Hippocampal formation (tissue), 2 donors: ENCODE data around the gene CCL2.

ENCODE experiments used
- DNase-seq, 2 donors: peaks; one replicate each; lab custom pipeline; 2025; lab: John Stamatoyannopoulos, UW

CCL2 gene

DNA sequence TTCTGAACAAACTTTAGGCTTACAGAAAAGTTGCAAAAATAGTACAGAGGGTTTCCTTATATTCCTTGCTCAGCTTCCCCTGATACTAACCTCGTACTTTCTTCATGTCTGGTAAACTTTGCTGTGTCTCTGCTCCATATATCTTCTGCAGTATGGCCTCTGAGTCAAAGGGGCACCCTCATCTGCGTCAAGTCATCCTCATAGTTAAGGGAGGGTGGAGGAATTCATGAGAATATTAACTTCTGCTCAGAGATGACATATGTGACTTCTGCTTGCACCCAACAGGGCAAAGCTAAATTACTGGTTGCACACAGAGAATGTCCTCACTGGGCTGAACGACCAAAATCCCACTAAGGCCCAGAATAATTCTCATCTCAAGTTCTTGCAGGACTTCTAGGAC lies 10.6 kb downstream of the CCL2 start:
- DNase-seq = no peak

DNA sequence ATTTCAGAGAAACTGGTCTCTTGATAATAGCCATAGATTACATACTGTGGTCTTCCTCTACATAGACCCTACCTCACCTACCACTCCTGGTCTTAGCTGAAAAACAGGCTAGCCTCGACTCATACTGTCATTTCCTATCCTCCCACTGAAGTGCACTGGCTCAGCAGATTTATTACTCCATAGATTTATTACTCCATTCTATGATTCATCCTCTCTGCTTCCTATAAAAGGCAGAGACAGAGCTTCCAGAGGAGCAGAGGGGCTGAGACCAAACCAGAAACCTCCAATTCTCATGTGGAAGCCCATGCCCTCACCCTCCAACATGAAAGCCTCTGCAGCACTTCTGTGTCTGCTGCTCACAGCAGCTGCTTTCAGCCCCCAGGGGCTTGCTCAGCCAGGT lies 14.9 kb downstream of the CCL2 start, which contains the start of gene CCL7:
Gene CCL7, plus strand, starts transcription at position 253 of the 400 bp plus-strand sequence. Its CDS starts 70 bp downstream, at position 323.
- DNase-seq = no peak

DNA sequence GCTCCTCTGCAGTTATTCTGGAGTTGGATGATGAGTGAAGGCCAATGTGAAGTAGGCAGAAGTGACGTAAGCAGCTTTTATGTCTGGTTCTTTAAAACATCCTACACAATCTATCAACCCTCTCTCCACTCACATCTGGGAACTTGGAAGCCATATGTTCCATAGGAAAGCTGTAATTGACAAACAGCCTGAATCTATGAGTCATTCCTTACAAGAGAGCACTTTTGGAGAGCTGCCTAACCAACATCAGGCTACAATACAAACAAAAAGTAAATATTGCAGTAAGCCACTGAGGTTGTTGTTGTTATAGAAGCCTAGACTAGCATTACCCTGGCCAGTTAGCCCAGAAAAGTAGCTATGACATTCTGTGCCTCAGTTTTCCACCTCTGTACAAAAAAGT lies 20.8 kb downstream of the CCL2 start:
- no peak for DNase-seq

DNA sequence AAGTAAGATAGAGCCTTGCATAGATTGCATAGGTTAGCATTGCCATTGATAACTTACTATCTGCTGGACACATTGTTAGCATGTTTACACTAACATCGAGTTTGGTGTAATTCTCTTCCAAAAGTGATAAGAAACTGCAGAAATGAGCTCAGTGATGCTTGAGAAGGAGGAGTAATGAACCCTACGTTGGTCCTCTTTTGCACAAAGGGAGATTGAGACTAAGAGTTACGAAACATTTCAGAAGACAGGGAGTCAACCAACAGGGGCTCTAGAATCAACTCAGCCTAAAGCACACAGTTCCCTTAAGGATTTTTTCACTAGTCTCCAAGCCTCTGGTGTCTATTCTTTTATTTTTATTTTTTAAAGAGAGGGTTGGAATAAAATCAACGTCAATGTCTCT lies 21.7 kb downstream of the CCL2 start:
- no peak for DNase-seq

DNA sequence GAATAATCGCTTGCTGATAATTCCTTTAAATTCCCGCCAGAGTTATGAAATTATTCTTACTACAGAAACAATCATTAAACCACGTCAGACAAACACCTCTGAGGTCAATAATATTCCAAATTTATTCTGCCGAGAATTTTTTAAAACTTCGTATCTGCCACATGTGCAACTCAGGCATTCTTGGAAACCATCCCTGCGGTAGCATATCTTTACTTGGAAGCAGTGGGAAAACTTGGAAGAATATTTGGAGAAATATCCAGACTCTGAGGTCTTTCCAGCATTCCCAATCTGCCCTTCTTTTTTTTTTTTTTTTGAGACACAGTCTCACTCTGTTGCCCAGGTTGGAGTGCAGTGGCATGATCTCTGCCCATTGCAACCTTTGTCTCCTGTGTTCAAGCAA lies 28.5 kb downstream of the CCL2 start:
- no peak for DNase-seq

DNA sequence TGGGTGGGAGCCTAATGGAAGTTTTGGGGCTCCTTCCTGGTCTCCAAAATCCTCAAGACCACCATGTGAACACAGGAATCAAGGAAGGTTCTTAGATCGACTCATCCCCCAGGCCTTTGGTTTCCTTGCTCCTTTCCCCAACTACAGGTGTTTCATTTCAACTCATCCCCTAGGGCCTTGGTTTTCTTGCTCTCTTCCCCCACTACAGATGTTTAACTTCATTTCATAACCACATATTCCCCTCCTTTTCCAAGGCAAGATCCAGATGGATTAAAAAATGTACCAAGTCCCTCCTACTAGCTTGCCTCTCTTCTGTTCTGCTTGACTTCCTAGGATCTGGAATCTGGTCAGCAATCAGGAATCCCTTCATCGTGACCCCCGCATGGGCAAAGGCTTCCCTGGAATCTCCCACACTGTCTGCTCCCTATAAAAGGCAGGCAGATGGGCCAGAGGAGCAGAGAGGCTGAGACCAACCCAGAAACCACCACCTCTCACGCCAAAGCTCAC lies 30.3 kb downstream of the CCL2 start, which contains the start of gene CCL11:
Gene CCL11, plus strand, starts transcription at position 457 of the 507 bp plus-strand sequence. CDS start 67 bp downstream, outside the sequence.
- no peak for DNase-seq

DNA sequence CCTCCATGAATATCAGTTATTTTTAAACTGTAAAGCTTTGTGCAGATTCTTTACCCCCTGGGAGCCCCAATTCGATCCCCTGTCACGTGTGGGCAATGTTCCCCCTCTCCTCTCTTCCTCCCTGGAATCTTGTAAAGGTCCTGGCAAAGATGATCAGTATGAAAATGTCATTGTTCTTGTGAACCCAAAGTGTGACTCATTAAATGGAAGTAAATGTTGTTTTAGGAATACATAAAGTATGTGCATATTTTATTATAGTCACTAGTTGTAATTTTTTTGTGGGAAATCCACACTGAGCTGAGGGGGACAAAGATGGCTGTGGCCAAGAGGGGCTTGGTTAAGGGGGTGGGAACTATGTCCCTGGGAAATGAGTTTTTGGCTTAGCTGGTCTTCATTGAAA lies 32.8 kb downstream of the CCL2 start:
- no peak for DNase-seq

DNA sequence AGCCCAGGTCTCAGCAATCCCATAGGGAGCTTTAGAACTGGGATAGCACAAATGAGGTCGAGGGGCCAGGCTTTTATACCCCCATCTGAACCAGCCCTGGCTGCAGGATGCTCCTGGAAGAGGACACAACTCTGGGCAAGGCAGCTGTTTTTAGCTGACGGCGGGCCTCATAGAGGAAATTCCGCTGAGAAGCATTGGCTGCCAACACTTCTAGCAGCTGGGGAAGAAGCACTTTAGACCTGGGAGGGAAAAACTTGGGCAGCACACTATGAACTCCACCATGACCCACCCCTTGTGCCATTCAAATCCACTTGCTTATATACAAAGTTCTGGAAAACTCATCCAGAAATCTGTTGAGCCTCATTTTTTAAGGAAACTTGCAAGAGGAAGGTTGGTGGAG lies 35.5 kb downstream of the CCL2 start:
- DNase-seq = no peak

DNA sequence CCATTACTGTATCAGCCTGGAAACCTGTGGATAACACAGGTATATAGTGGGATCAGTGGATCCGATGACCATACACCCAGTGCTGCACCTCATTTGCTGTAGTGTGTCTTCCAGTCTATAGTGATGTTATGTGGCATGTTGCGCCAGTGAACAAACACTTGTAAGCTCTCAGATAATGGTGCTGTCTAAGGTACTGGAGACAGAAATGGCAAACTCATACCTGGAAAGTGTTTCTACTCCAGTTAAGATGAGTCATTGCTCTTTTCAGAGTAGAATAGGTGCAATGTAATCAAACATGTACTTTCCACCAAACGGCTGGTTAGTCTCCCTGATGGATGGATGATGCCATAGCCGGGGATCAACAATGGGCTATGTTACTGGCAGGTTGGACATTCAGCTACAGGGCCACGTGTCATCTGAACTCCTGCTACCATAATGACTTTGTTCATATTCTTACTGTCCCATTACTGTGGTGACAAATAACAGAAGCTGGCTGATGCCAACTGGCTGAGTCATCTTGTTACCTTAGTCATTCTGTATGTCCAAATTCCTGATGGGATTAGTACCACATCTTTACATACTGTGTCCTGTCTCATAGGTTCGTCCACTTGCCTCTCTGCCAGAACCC lies 36.8 kb downstream of the CCL2 start:
- DNase-seq = no peak

DNA sequence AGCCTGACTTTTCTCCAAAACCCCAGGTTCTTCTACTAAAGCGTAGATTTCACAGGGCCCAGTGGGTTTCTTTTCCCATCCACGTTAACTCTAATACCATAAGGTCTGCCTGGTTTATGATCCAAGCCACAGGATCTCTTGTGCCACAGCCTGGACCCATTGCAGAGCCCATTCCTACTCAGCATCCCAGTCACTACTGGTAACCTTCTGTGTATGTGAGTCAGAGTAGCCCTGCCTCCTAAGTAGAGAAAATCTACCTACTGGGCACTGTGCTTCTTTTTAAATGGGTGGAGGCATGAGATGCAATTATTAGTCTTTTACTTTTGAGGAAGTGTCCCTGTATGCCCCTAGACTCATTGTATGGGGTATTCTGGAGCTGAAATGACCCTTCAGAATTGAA lies 43.9 kb downstream of the CCL2 start:
- DNase-seq = no peak

DNA sequence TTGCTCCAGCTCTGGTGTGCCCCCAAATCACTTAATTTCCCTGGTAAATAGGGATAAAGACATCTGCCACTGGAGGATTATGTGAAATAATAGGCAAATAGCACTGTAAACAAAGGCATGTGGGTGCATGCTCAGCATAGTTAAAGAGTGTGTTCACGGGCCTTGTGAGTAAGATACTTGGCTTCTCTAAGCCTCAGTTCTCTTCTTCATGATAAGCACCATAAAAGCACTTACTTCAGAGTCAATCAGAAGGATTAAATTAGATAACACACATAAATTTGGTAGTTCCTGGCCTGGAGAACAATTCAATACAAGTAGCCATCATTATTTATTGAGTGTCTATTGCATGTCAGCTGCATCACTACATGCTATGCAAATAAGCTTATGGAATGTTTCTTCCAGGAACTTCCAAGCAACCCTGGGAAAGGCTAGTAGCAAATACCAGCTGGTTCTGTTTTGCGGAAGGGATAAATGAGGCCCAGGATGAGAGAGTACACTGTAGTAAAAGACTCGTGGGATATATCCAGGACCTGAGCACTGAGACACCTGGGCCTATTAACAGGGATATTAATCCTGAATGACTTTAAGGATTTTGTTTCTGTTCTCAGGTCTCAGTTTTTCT lies 45.0 kb downstream of the CCL2 start:
- DNase-seq = no peak

DNA sequence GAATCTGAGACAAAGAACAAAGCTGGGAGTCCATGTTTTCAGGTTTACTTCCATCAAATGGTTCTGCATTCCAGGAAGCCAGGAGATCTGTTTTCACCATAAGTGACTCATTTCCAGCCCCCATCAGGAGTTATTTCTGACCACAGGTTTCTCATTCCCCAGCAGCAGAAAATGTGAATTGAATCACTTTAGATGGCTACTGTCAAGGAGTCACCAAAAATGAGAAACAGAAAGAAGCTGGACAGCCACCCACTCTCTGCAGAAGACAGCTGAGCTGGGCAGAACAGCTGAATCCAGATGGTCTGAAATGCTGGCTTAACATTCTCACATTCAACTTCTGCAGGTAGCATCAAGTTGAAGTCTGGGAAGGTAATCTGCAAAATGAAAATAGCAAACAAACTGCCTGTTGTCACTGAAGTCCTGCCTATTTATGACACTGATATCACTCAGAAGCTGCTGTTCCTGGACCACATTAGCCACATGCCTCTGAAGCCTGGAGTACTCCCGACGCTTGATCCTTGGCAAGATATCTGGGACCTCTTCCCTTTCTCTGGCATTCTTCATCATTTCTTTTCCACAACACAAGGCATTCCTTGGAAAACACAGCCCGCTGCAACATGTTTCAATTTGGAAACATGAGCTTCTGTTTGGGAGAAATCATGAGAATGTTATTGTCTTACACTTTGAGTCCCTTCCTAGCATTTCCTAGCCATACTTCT lies 45.7 kb downstream of the CCL2 start:
- DNase-seq = no peak

DNA sequence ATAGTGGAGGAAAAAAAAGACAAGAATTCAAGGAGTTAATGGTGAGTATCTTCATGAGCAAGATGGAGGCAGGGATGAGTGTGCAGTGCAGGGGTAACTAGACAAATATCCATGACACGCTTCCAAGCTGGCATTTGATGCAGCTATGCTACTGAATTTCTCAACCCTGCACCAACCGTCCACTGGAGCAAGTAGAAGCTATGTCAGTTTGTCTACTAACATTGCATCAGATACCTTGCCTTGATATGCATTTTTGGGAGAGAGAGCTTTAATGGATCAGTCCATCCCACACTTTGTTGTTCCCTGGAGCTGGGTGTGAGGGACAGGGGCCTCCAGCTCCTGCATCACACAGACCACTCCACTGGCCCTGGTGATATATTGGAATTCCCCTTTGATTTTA lies 46.9 kb downstream of the CCL2 start:
- no peak for DNase-seq

DNA sequence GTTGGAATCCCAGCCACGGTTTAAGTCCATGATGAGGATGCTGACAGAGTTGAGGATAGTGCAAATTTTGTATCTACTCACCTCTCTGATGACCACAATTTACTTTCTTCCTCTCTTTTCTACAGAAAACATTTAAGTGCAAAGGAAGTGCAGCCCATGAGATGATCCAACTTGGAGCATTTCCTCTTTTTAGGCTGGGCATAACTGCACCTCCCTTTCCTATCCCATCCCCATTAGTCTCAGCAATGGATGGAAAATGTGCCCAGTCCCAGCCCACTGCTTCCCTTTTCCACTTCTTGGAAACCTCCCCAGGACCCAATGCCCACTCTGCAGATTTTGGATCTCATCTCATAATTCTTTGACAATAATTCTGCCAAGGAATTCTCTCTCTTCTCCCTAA lies 47.6 kb downstream of the CCL2 start:
- DNase-seq = no peak

DNA sequence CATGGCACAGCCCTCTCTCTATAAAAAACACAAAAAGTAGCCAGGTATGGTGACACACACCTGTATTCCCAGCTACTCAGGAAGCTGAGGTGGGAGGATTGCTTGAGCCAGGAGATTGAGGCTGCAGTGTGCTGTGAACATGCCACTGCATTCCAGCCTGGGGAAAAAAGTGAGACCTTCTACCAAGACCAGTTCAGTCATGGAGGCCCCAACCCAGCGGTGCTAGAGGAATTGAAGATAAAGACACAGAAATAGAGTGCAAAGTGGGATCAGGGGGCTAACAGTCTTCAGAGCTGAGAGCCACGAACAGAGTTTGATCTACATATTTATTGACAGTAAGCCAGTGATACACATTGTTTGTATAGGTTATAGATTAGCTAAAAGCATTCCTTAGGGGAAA lies 48.5 kb downstream of the CCL2 start:
- DNase-seq = no peak

DNA sequence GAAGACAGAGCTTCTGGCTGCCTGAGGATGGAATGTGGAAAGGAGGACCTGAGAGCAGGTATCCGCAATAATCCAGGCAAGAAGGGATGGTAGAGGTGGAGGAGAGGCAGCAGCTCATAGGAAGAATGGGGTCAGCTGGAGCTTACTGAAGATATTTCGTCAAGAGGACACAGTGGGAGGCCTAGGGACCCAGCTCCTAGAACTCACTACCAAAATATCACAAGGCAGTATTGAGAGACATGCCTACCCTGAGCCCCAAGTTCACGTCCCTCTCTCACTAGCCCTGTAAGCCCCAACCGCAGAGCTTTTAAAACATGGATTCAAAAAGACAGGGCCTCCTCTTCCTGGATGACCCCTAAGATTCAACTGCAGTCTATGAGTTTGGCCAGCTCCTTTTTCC lies 50.0 kb downstream of the CCL2 start:
- DNase-seq = no peak

DNA sequence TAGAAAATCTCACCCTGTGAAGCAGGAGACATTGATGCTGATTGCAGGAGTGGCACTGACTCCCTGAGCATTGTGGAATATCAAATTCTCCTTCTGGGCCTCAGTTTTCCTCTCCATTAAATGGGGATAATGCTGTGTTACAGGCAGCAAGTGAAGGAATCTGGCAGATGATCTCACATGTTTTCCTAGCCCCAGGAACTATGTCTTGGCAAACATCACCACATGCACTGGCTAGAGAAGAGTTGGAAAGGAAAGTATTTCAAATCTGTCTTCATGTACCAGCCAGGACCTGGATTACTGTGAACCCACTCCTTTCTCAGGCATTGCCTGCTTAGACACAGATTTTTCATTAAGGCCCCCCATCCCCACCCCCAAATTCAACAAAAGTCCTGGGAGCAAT lies 50.5 kb downstream of the CCL2 start:
- DNase-seq = no peak

DNA sequence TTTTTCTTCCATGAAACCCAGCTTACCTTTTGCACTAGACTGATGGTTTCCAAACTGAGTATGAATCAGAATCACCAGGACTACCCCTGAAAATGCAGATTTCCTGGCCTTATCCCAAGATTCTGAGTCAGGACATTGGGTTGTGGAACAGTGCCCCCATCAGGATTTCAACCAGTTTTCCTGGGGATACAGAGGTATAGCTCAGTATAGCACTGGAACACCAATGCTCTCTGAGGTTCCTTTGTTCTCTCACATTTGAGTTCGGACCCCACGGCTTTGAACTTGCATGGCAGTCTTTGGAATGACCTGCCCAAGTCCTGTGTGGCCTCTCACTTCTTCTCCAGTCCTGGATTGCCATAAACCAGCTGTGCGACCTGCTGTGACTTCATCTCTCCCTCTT lies 51.4 kb downstream of the CCL2 start:
- no peak for DNase-seq
